Esophagus muscularis mucosa (tissue), 4 donors: ENCODE measurements around the gene SLC51A. TPM values are rescaled to one million over a fixed set of nuclear protein-coding genes. Genes with fewer than 3 reads are reported as not detected.
"Not testable (repeated sequence)": the region's sequence is repeated elsewhere in the genome, so short reads cannot be mapped to it uniquely, and the experiment has no call there.

Source experiments
- DNase-seq: peaks from one replicate; pipeline ENCODE4 v3.0.0-alpha.2; 2017; ENCODE audit errors: extremely low spot score
- H3K27ac ChIP-seq, 4 donors: fragments of 200-600 bp; sonication (generic); replicated peaks in 1 of 4; 1 replicate in 3 of 4; 2 replicates in 1 of 4; pipeline ENCODE4 v1.5.1; 2016 to 2019; ENCODE audit warnings: mild to moderate bottlenecking in 1 of 4
- H3K27me3 ChIP-seq, 4 donors: fragments of 200-600 bp; sonication (generic); one replicate each; pipeline versions ENCODE4 v1.5.1 to v1.6.0; 2016 to 2019
- H3K36me3 ChIP-seq, 4 donors: fragments of 200-600 bp; sonication (generic); one replicate each; pipeline ENCODE4 v1.5.1; 2016 to 2019
- H3K4me1 ChIP-seq, 4 donors: fragments of 200-600 bp; sonication (generic); one replicate each; pipeline ENCODE4 v1.5.1; 2016 to 2019
- H3K4me3 ChIP-seq, 4 donors: fragments of 200-600 bp; sonication (generic); 1 replicate in 2 of 4; 2 replicates in 2 of 4; pipeline ENCODE4 v1.5.1; 2016 to 2019; ENCODE audit warnings: mild to moderate bottlenecking in 4 of 4, moderate library complexity in 1 of 4
- H3K9me3 ChIP-seq, 4 donors: fragments of 200-600 bp; sonication (generic); 1 replicate in 3 of 4; 2 replicates in 1 of 4; pipeline ENCODE4 v1.5.1; 2016 to 2019
- CTCF ChIP-seq, 3 experiments: fragments of 200-600 bp in 2 of 3; fragments of 450-650 bp in 1 of 3; sonication (generic) in 2 of 3; IDR thresholded peaks; one replicate each; pipeline ENCODE4 v1.5.1; 2017 to 2019; ENCODE audit warnings: antibody characterized with exemption in 3 of 3, mild to moderate bottlenecking in 2 of 3, moderate library complexity in 1 of 3
- EP300 ChIP-seq: sonication (generic); formaldehyde crosslinking; IDR thresholded peaks from one replicate; pipeline ENCODE4 v1.6.1; 2017; ENCODE audit warnings: antibody characterized with exemption
- POLR2A ChIP-seq: fragments of 450-650 bp; IDR thresholded peaks from one replicate; pipeline ENCODE4 v1.6.1; 2017; ENCODE audit warnings: antibody characterized with exemption, moderate library complexity, mild to moderate bottlenecking, low read depth
- POLR2AphosphoS5 ChIP-seq, 2 donors: sonication (generic); formaldehyde crosslinking; IDR thresholded peaks; one replicate each; pipeline ENCODE4 v1.6.1; 2017; ENCODE audit warnings: antibody characterized with exemption in 2 of 2
- WGBS: methylation state at CpG from one replicate; pipeline ENCODE4 v1.1.5; 2018; 5-methylcytosine and 5-hydroxymethylcytosine counted together
- intact Hi-C: fragments of 100-400 bp; cut with DNase I; formaldehyde crosslinking; loops from one replicate; pipeline ENCODE4 v1.15.1; 2023
- total RNA-seq, 4 donors: library from RNA; depleted of rRNA; stranded (reverse); fragments of >200 nt; gene quantifications; one replicate each; pipeline versions ENCODE4 v1.1.0 to v1.2.1, GENCODE V29; 2016

The SLC51A gene
- total RNA-seq, 4 donors from 2014 or later = not detected

- Histone ChIP-seq H3K27ac (no peak overlapping the region), H3K4me3 (no peak overlapping the region), H3K27me3 (peaks cover 0 to 36% (median 0%) of the 10 kb centered on the region in 4 donors), H3K36me3 (no peaks in the 10 kb centered on the region), H3K4me1 (peaks cover 0 to 12% (median 11%) of the 10 kb centered on the region in 4 donors), H3K9me3 (no peaks in the 10 kb centered on the region)
- TF ChIP-seq CTCF (IDR thresholded peaks at IDR 0.05) (no peak), POLR2A (no peak), POLR2AphosphoS5 (IDR thresholded peaks at IDR 0.05) (no peak), EP300 (no peak)
- no peak for DNase-seq
- intact Hi-C loops = no loop called here
- WGBS = 99% methylated on average over 11 of the region's 24 CpGs
These were observed 7.2 kb upstream of the SLC51A start for GRCh38 chr3:196208942-196209695.

- WGBS = 78% methylated on average over 11 of the region's 11 CpGs
- Histone ChIP-seq H3K4me1 (peaks cover 0 to 12% (median 11%) of the 10 kb centered on the region in 4 donors), H3K27me3 (peaks cover 0 to 38% (median 0%) of the 10 kb centered on the region in 4 donors)
- H3K36me3 ChIP-seq, intact Hi-C loops, DNase-seq, H3K27ac ChIP-seq, H3K9me3 ChIP-seq, H3K4me3 ChIP-seq: not testable (repeated sequence)
These were observed 6.2 kb upstream of the SLC51A start for GRCh38 chr3:196209944-196210672.

- TF ChIP-seq EP300 = no peak
- no peak for TF ChIP-seq POLR2AphosphoS5 (IDR thresholded peaks at IDR 0.05)
- TF ChIP-seq CTCF (IDR thresholded peaks at IDR 0.05) = no peak
- no peak for TF ChIP-seq POLR2A
- intact Hi-C loops = no loop called here
- no peak for DNase-seq
- Histone ChIP-seq H3K4me3 (no peak within 1 kb of the TSS), H3K9me3 (no peaks in the 10 kb centered on the region), H3K27ac (no peak within 1 kb of the TSS), H3K27me3 (peaks cover 0 to 38% (median 0%) of the 10 kb centered on the region in 4 donors), H3K4me1 (peaks cover 0 to 12% (median 11%) of the 10 kb centered on the region in 4 donors), H3K36me3 (no peaks in the 10 kb centered on the region)
- 73% methylated on average over 19 of the region's 23 CpGs for WGBS
These were observed 5.4 kb upstream of the SLC51A start, which contains the start of gene ZDHHC19 for GRCh38 chr3:196210673-196211556. Gene ZDHHC19 (minus strand): TSS chr3:196211400. CDS start chr3:196211315, 85 bp downstream.

GRCh38 chr3:196214783-196215441, 1.4 kb upstream of the SLC51A start:
- DNase-seq = no peak
- TF ChIP-seq CTCF (IDR thresholded peaks at IDR 0.05) = no peak
- no peak for TF ChIP-seq POLR2A
- no peaks in the 10 kb centered on the region for H3K9me3 ChIP-seq
- H3K27me3 ChIP-seq = peaks cover 0 to 32% (median 2%) of the 10 kb centered on the region in 4 donors
- peaks cover 5 to 14% (median 13%) of the 10 kb centered on the region in 4 donors for H3K4me1 ChIP-seq
- WGBS = 83% methylated on average over 15 of the region's 16 CpGs
- H3K4me3 ChIP-seq = no peak overlapping the region
- no peaks in the 10 kb centered on the region for H3K36me3 ChIP-seq
- intact Hi-C loops = no loop called here
- no peak overlapping the region for H3K27ac ChIP-seq
